Endometrial microvascular endothelial cells (primary cell): ENCODE measurements around the gene AK3. TPM values are rescaled to one million over a fixed set of nuclear protein-coding genes. Genes with fewer than 3 reads are reported as not detected.

ENCODE experiments used
- in situ Hi-C: cut with HindIII; loops from 2 replicates; pipeline ENCODE4 v1.10.0; 2017; ENCODE audit warnings: low sequenced_read_pairs, low pct_unique_long_range_greater_than_20kb; ENCODE audit errors: inconsistent ontology term
- total RNA-seq: library from RNA; depleted of rRNA; stranded (reverse); fragments of >200 nt; gene quantifications from one replicate; pipeline ENCODE4 v1.2.3, GENCODE V29; 2015; ENCODE audit errors: inconsistent ontology term

AK3 gene
- total RNA-seq, 1 donor from 2014 or later, result 39.6 TPM

DNA sequence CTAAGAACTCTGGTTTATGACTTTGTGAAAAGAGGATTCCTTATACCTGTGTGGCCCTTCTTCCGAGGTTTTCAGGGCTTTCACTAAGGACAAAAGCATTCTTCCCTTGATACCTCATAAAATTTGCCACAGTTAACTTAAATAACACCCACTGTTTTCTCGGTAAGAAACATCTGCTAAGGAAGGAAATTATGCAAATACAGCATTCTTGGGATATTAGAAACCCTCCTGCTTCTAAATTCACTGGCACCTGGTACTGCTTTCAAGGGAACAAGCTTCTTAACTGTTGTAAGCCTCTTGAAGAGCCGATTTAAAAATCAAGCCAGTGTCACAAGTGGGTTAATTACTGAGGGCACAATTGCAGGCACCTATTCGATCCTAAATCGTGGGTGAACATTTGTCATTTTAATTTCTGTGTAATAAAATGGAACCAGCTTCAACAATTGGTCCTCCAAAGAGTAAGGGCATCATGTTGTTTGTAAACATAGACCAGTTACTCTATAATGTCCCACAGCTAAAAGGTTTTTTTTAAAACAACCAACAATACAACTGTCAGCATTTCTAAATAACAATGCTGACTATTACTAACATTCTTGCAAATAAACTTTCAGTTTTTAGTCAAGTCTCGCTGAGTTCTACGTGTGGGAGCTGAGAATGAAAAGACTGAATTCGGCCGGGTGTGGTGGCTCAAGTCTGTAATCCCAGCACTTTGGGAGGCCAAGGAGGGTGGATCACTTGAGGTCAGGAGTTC lies 26.6 kb downstream of the AK3 start:
- in situ Hi-C loops, result no loop called here

DNA sequence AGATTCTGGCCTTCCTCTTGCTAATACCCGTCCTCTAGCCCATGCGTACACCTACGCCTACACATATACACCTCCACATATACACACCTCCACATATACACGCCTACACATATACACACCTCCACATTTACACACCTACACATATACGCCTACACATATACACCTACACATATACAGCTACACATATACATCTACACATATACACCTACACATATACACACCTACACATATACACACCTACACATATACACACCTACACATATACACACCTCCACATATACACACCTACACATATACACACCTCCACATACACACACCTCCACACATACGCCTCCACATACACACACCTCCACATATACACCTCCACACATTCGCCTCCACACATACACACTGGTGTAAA lies 27.2 kb downstream of the AK3 start:
- in situ Hi-C loops, result no loop called here

DNA sequence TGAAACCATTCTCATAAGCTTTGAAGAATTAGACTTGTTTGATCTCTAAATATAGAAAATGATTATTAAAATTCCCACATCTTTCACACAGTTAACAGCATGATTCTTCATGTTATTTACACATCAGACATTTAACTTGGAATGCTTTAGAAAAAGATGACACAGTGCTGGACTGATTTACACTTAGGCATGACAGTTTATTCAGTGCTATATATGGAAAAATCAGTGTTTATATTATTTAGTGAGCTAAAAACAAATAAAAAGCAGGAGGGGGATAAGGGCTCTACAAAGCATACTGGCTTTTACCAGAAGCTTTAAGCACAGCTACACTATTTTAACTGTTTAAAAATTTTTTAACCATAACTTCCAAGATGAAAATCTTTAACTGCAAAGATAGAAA lies 31.6 kb downstream of the AK3 start:
- in situ Hi-C loops, result no loop called here

DNA sequence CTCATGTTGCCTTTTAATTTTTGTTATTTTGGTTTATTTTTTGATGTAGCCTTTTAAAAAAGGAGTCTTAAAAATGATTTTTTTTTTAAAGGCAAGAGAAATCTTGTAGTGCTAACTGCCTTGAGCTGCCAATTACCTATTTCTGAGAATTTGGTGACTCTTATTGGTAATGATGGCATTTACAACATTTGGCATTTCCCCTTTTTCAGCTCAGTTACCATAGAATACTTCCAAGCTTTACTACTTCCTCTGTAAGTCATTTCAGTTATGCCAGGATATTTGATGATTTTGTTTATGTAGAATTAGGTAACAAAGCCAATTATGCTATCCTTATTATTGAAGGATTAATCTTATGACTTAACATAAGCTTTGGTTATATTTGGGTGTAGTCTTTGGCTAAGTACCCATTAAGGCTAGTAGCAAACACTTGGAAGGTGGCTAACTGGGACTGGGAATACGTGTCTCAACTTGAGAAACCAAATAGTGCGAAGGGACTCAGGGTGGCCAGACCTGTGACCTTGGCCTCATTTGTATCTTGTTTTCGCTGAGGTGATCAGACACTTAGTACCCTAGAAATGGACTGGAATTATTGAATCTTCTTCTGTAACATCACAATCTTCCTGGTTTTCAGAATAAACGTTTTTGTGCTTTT lies 33.9 kb downstream of the AK3 start:
- in situ Hi-C loops, result no loop called here

DNA sequence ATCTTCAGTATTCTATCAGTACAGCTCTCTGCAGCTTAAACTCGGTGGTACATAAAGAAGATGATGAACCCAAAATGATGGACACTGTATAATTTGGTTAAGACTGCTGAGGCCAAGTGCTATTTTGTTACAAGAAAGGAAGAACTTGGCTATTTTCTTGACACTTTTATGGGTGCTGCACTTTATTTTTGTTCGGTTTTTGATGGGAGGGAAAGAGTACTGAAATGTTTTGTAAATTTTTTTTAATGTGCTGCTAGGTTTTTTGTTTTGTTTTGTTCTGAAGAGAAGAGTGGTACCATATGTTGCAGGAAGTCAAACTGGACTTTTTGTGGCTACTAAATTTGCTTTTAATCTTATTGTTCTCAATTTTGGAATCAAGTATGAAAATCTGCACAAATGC lies 35.0 kb downstream of the AK3 start:
- in situ Hi-C loops, result no loop called here

DNA sequence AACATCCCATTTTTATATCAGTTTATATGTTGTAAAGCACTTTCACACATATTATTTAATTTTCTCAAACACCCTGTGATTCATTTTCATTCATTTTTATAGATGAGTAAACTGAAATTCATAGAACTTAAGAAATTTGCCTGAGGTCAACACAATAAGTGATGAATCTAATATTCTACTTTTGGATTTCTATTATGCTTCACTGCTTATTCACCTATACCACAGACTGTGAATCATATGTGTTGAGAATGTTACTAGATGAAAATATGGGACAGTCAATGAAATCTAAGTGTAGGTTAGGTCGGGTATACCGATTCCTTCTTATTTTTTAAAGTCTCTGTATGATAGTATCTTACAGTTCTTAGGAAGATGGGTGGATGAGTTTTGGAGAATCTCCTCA lies 36.9 kb downstream of the AK3 start:
- in situ Hi-C loops, result no loop called here

DNA sequence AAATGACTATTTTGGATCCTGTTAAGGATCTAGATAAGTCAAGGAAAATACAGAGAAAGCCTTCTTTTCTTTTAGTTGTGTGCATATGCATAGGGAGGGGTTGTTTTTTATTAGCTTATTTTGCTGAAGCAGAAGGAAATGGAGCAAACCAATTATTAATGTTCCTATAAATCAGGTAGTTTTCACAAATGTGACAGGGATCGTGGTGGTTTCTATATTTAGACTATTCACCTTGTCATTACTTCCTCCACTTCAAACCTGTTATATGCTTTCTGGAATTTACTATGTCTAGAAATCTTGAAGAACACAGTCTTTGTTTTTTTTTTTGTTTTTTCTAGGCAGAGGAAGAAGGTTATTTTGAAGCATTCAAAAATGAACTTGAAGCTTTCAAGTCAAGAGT lies 39.5 kb downstream of the AK3 start:
- in situ Hi-C loops, result no loop called here

DNA sequence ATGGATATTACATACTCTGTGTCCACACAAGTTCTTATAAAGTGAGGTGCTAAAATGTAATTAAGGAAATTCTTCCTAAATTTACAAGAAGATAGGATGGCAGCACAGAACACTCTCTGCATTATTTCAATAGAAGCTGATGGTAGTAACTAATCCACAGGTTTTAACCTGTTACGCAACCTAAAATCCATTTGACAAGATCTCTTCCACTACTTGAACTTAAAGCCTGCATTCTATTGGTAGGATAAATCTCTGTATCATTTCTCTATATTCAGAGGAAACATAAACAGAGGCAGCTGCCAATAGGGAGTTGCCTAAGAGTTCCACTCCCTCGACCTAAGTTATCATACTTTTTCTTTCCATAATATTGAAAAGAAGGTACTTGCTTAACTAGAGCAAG lies 40.1 kb downstream of the AK3 start:
- in situ Hi-C loops, result no loop called here

DNA sequence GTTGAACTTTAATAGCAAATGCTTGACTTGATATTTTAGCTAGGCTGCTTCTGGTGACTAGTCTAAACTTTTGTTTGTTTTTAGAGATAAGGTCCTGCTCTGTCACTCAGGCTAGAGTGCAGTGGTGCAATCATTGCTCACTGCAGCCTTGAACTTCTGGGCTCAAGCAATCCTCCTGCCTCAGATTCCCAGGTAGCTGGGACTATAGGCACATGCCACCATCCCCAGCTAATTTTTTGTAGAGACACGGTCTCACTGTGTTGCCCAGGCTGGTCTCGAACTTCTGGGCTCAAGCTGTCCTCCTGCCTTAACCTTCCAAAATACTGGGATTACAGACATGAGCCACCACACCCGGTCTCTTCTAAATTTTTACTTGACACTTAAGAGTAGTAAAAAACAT lies 40.9 kb downstream of the AK3 start:
- in situ Hi-C loops, result no loop called here

DNA sequence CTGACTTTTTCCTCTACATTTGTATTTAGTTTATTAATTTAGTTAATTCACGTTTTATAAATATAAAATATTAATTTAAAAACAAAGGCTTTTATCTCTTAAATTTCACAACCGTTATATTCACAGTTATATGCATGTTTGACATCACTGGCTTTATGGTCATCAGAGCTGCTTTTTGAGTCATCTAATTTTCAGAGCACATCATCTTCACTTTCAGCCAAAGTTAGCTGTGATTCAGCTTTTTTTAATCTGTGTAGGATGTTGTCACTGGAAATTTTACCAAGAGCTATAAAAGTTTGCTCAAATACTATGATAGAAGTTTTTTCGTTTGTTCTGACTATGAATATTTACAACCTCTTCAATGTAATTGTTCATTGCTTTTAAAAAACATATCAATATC lies 49.2 kb downstream of the AK3 start:
- in situ Hi-C loops, result no loop called here

DNA sequence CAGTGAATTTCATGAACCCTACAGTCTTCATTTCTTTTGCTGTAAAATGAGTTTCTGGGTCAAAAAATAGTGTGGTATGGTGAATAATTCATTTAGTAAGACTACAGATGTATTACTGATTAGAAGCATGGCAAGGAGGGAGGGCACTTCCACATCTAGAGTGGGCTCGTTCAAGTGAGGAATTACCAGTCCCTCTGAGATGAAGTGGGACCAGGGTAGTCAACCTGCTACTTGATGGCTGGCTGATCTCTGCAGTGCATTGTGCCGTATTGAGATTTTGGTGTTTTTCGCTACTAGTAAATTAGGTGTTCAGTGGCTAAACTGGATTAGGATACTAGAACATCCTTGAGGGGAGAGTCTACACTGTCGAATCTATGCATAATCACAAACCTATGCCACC lies 50.9 kb downstream of the AK3 start:
- in situ Hi-C loops, result no loop called here

DNA sequence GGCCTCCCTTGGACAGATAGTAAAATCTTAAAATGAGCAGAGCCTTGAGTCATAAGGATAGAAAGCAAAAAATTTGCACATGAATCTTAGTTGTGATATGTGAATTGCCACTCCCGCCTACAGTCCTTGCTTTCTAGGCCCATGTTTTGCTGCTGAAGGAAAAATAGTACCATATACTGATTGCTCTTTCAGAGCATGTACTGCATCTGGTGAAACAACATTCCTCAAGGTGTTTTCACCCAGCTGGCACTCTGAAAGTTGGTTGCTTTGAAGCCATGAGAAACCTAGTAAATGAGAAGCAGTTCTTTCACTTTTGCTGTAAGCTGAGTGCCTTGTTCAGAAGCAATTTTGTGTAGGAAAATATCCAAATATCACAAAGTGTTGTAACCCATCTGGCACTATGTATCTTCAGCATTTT lies 51.3 kb downstream of the AK3 start:
- in situ Hi-C loops, result no loop called here

DNA sequence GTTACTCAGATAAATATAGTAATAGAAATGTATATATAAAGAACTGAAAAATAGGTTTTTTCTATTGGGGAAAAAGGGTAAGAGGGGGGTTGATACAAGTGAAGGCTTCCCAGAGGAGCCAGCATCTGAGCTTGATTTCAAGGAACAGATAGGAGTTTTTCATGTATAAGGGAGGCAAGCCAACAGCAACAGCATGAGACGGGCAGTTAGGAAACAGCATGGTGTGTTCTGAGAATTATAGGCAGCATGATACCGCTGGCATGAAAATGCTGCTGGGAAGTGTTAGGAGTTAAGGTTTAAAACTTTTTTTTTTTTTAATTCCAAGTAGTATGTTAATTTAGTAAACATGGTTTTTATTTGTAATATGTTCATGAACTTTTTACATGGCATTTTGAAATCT lies 52.0 kb downstream of the AK3 start:
- in situ Hi-C loops, result no loop called here

DNA sequence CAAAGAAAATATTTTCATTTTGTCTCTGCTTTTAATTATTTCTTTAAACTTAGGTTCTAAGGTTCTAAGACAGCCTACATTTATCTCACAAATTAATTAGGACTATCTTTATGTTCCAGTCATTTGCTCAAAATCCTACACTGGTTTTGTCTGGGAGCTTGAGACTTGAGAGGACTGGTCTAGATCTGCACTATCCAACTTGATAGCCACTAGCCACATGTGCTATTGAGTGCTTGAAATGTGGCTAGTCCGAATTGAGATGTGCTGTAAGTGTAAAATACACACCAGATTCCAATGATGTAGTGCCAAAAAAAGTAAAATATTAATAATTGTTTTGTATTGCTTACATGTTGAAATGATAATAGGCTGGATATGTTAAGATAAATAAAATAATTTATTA lies 54.4 kb downstream of the AK3 start:
- in situ Hi-C loops, result no loop called here

DNA sequence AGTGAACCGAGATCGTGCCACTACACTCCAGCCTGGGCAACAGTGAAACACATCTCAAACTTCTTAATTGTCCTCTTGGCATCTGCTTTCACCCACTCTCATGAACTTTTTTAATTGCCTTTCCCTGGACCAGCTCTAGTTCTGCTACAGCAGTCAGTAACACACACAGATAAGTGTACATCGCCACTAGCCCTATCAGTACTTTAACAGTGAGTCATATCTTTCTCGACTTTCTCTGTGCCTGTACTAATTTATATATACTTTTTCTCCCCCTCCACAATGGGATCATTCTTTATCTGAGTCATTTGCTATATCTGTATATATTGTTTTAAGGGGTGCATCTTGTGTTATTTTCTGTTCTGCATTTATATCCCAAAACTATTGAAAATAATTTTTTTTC lies 54.9 kb downstream of the AK3 start:
- in situ Hi-C loops, result no loop called here

DNA sequence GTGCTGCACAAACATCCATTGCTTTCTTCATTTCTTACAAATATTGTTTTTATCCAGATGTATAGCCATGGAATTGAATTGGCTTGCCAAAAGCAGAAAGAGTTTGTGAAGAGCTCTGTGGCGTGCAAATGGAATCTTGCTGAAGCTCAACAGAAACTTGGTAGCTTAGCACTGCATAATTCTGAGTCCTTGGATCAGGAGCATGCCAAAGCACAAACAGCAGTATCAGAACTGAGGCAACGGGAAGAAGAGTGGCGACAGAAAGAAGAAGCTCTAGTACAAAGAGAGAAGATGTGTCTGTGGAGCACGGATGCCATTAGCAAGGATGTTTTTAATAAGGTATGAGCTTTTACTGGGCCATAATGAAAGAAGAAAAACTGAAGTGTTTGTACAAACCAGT lies 56.2 kb downstream of the AK3 start:
- in situ Hi-C loops, result no loop called here

DNA sequence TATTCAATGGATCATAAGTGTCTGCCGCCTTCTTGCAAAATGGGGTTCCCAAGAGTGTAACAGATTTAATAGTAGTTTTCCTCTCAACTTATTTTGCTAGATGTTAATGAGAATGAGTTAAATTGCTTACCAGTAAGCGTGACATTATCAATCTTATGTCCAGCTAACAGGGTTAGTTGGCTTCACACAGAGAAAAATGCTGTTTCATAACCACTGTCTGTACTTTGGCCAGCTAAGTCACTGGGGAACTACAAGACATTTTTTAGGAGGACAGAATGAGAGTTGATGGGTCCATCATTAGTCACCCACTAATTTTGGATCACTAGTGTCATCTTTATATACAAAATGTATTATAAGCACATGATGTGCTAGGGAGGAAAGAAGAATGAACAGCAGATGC lies 60.3 kb downstream of the AK3 start:
- in situ Hi-C loops, result no loop called here

DNA sequence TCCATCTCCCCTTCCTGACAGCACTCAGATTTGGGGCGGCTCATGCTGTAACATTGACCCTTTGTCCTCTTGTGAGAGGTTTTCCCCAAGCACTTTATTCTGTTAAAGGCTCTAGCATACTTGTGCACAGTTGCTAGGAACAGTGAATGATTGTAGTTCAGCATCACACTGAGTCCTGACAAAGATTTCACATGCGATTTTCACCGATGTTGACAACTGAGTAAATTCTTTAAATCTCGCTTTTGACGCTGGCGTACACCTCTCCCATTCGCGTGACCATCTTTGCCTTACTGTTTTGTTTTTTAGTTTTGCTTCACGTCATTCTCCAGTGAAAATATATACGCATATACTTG lies 60.9 kb downstream of the AK3 start:
- in situ Hi-C loops, result no loop called here

DNA sequence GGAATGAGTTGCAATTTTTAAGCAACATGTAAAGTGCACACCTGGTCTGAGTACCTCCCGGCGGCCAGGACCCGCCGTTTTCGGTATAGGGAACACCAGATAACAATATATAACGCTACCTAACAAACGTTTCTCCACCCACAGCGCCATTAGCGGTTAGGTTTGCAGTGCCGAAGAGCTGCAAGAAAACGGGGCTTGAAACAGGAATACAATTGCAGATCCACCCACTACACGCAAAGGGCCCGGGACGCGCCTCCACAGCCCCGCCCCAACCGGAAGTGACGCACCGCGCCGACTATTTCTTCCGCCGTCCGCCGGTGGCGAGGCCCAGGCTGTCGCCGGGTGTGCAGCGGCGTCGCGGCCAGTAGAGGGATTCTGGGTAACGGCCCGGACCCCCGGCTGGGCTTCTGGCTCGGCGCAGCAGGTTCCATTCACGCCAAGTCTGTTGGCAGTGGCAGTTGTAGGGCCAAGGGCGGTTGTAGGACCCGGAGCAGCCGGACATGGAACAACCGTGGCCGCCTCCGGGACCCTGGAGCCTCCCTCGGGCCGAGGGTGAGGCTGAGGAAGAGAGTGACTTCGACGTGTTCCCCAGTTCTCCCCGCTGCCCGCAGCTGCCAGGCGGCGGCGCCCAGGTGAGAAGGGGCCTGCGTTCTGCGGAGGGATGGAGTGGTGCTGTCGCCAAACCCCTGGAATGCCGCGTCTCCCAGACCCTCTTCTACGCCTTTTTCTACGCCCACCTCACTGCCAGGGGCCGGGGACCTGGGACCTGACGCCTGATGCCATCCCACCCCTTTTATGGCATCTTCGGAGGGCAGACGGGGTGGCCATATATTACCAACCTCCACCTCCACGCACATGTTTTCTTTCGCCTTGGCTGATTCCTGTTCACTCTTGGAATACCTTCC lies 61.5 kb downstream of the AK3 start, which contains the start of gene CDC37L1:
CDC37L1 (plus strand) TSS at position 302 of the 905 bp plus-strand sequence; CDS start at position 501, 199 bp downstream.
- in situ Hi-C loops, result no loop called here
